GM19023 (cell line): Measurements from ENCODE around the gene ZNF672.
"Not testable (repeated sequence)": the region's sequence is repeated elsewhere in the genome, so short reads cannot be mapped to it uniquely, and the experiment has no call there.

Source experiments
- ATAC-seq: cut with Tn5 transposase; IDR thresholded peaks from one replicate; pipeline ENCODE4 v1.9.1; 2021; ENCODE audit warnings: mild to moderate bottlenecking, moderate library complexity; ENCODE audit not compliant: unreplicated experiment

ZNF672 gene

DNA sequence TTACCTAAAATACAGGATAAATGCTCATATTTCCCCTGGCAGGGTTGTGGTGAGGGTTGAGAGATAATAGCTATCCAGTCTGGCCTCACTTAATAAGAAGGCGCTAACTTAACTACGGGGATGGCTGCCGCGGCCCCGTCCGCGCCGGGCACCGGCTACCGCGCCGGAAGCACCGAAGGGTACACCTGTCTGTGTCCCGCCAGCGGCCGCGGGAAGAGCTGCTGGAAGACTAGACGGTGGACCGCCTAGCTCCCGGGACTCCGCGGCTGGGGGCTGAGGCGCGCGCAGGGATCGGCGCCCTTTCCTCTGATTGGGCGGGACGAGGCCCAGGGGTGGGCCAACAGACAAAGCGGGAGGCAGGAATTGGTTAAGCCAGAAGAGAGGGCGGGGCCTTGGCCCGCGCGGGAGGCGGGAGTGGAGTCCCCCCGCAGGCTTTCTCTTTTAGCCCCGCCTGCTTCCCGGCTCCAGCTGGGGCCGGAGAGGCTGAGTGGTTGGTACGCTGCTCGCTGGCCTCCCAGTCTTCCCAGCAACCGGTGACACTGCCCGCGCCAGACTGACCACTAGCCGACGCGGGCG lies at the start of gene ZNF672:
Gene ZNF672, plus strand, starts transcription at position 444 of the 576 bp plus-strand sequence. CDS start 9,051 bp downstream, outside the sequence.
- peak; percentile 79 for ATAC-seq

DNA sequence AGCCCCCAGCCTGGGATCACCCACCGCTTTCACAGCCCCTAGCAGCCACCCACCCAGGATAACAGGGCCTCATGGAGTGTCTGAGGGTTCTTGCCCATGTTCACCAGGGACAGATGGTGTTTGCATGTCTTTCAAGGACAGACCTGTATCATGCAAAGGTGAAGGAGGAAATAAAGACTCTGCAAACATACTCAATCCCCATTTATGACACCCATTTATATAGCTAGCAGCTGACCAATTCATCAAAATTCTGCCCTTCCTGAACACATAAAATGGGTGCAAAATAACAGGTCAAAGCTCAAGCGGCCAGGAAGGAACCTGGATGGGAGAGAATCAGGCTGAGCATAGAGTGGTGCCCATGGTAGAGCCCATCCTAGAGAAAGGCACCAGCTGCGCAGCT lies 49.7 kb upstream of the ZNF672 start:
- ATAC-seq, result no peak

DNA sequence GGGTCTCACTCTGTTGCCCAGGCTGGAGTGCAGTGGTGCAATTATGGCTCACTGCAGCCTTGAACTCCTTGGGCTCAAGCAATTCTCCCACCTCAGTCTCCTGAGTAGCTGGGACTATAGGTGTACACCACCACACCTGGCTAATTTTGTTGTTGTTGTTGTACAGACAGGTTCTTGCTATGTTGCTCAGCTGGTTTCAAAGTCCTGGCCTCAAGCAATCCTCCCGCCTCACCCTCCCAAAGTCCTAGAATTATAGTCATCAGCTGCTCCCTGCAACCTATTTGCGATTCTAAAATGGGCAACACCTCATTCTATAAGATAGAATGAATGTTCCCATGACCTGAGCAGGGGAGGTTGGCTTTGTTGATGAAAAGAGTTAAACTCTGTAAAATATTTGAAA lies 48.7 kb upstream of the ZNF672 start:
- ATAC-seq, result not testable (repeated sequence)

DNA sequence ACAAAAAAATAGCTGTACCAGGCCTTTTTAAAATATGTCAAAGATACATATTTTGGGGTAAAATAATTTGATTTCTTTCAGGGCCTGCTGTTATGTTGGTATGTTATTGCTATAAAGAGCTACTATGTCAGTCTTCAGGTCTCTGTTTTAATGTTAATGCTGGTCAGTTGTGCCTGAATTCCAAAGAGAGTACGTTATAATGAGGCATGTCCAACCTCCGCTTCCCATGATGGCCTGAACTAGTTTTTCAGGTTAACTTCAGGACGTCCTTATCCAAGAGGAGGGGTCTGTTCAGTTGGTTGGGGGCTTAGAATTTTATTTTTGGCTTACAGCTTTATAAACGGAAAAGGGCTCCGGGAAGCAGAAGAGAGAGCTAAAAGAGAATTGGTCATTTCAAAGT lies 47.6 kb upstream of the ZNF672 start:
- ATAC-seq, result no peak

DNA sequence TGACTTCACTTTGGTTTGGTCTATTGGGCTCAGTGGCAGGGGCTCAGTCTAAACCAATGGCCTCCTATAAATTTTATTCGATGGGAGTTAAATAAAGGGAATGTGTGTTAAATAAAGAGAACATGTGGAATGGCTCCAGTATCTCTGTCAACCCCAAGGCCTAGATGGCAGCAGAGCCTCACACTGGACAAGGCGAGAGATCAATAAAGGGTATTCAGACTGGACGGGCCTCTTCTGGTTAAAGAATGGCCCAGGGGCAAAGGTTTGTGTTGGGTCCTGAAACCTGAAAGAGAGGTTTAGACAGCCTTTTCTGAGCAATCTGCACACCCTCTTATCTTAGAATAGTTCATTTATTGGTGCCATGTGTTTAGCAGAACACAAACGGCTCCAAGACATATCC lies 47.0 kb upstream of the ZNF672 start:
- no peak for ATAC-seq

DNA sequence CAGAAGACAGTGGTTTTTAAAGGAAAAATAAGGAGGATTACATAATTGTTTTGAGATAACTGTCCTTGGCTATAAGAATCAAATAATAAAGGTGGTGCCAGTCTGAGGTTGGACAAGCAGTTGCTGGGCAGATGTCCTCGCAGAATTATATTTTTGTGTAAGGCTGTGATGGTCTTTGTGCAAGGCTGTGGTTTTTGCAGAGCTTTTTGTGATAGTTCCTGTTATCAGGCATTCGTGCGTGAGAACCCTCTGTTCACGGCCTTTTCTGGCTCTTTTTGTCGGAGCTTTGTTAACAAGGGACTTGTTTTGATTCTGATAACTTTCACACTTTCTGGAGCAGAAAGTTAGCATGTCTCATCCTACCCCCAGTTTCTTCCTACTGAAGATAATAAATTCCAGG lies 45.7 kb upstream of the ZNF672 start:
- no peak for ATAC-seq

DNA sequence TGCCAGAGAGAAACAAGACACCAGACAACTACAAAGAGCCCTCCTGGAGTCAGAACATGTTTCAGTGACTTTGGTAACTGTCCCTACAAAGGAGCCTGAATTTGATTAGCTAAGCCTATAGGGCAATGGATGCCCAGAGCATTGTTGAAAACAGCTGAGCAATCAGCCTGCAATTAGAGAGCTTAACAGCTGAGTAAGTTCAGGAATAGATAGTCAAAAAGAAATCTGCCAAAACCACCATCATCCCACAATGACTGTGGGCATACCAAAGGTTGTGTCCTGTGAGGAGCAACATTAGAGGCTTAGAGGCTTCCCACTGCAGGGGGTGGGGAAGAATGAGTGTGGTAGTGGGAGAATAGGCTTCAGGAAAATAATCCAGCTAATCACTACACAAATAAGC lies 44.4 kb upstream of the ZNF672 start:
- ATAC-seq, result peak; percentile 89

DNA sequence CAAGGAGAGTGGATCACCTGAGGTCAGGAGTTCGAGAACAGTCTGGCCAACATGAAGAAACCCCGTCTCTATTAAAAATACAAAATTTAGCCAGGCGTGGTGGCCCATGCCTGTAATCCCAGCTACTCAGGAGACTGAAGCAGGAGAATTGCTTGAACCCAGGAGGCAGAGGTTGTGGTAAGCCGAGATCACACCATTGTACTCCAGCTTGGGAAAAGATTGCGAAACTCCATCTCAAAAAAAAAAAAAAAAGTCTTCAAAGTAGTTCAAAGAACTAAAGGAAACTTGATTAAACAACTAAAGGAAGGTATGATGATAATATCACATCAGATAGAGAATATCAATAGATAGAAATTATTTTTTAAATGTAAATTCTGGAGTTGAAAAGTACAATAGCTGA lies 43.4 kb upstream of the ZNF672 start:
- ATAC-seq, result not testable (repeated sequence)

DNA sequence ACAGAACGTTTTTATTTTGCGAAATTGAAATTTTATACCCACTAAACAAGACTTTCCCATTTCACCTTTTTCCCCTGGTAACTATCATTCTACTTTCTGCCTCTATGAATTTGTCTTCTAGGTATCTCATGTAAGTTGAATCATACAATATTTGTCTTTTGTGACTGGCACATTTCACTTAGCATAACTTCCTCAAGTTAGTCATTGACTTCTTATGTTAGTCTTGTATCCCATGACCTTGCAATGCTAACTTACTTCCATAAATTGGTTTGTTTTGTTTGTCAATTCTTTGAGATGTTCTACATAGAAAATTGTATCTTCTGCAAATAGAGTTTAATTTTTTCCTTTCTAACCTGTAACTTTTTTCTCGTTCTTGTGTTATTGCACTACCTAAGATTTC lies 39.2 kb upstream of the ZNF672 start:
- ATAC-seq, result no peak

DNA sequence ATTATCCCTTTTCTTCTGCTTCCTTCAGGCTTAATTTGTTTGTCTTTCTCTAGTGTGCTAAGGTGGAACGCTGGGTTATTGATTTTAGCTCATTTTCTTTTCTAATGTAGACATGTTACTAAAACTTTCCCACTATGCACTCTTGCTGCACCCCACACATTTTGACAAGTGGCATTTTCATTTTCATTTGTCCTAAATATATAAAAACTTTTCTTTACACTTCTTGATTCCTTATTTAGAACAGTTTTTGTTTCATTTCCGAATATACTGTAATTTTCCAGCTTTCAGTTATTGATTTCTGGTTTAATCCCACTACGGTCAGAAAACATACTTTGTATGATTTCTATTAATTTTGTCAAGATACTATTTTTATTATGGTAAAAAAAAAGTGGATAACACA lies 37.6 kb upstream of the ZNF672 start:
- ATAC-seq, result no peak

DNA sequence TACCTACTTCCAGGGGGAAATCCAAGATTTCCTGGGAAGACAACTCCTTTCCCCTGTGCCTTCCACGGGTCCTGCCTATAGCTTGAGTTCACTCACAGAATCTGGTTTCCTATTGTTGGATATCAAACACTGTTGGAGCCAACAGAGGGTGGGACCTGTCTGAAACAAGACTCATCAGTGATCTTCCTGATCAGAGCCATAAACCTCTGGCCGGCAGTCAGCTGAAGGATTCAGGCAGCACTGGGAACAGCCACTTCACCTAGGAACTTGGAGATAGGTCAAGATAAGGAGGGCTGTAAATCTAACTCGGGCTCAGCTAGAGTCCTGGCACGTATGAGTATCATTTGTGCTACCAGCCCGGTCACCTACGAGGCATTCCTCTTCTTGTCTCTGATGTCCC lies 35.6 kb upstream of the ZNF672 start:
- no peak for ATAC-seq

DNA sequence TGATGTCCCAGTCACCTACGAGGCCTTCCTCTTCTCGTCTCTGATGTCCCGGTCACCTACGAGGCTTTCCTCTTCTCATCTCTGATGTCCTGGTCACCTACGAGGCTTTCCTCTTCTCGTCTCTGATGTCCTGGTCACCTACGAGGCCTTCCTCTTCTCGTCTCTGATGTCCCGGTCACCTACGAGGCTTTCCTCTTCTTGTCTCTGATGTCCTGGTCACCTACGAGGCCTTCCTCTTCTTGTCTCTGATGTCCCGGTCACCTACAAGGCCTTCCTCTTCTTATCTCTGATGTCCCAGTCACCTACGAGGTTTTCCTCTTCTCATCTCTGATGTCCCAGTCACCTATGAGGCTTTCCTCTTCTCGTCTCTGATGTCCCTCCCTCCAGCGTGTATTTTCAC lies 34.5 kb upstream of the ZNF672 start:
- not testable (repeated sequence) for ATAC-seq

DNA sequence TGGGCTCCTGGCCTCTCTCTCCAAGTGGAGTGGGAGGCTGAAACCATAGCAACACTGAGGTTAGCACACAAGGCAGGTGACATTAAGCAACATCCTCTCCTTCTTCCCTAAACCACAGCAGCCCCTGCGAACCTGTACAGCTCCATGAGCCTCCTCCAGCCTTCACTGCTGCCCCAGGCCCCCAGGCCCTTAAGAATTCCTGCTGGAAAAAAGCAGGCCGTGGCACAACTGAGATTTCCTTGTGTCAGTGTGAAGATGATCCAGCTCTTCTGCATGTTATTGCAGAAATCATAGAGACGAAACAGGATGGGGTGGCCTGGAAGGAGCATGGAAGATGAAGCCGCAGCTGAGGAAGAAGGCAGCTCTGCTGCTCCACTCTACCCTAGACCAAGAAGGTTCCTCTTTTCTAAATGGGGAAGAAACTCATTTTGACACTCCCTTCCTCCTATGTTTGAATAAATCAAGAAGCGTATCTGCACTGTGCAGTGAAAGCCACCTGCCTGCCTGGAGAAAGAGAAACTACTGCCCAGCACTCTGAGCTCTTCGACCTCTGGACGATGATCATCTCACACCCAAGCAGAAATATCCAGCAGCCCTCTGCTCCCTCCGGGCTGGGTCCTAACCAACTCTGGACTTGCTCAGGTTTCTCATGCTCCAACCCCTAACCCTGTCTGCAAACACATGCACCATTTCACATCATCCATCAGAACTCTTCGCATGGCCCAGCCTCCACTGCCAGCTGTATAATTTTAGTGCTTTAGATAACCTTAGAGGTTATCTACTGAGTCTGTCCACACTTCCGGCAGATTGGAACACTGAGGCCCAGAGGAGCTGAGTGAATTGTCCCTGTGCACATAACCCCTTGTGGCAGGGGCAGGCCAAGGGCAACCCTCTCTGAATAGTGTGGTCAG lies 33.0 kb upstream of the ZNF672 start:
- peak; percentile 87 for ATAC-seq

DNA sequence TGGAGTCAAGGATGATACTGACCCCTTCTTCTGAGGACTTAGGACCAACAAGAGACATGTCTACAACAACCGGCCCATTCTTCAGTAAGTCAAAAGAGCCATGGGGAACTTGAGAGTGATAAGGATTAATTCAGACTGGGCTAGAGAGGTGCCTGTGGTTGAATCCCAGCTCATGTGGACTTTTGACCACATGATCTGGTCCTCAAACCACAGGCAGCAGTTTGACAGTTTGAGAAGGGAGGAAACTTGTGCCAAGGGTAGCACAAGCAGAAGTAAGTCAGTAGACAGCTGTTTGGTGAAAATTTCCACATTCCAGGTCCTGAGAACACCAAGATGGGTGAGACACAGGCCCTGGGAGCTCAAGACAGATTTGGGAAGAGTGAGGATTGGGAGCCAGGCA lies 32.1 kb upstream of the ZNF672 start:
- ATAC-seq, result no peak

DNA sequence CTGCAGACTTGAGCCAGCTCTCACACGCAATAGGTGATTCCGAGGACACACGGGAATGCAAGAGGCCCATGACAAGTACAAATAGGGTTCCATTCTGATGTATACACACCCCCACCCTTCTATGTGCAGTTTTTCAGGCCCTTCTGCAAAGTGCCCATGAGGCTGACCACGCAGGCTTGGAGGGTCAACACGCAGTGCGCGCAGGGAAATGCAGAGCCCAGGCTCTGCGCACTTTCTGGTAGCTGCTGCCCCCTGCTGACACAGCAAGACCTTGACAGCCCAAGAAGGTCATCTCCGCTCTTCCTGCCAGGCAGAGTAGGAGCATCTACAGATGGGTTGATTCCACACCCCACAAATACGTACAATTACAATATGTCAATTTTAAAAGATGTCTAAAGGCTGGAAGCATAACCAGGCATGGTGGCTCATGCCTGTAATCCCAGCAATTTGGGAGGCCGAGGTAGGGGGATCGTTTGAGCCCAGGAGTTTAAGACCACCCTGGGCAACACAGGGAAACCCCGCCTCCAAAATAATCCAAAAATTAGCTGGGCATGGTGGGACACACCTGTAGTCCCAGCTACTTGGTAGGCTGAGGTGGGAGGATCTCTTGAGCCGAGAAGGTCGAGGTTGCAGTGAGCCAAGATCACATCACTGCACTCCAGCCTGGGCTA lies 30.8 kb upstream of the ZNF672 start:
- peak; percentile 58 for ATAC-seq

DNA sequence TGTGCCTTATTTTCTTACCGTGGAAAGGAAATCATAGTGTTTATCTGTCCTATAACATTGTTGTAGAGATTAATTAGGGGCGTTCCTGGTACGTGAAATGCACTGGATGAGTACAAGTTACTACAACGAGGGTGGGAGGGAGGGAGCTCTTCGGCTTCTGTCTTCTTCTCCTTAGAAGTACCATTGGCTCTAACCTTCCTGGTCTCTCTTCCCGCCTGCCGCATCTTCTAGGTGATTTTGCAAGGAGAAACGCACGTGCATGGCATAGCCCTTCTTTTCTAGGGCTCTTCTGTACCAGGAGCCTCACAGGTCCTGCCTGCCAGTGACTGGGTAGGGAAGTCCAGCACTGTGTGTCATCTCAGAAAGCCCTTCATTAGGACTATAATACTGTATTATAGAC lies 29.1 kb upstream of the ZNF672 start:
- ATAC-seq, result no peak

DNA sequence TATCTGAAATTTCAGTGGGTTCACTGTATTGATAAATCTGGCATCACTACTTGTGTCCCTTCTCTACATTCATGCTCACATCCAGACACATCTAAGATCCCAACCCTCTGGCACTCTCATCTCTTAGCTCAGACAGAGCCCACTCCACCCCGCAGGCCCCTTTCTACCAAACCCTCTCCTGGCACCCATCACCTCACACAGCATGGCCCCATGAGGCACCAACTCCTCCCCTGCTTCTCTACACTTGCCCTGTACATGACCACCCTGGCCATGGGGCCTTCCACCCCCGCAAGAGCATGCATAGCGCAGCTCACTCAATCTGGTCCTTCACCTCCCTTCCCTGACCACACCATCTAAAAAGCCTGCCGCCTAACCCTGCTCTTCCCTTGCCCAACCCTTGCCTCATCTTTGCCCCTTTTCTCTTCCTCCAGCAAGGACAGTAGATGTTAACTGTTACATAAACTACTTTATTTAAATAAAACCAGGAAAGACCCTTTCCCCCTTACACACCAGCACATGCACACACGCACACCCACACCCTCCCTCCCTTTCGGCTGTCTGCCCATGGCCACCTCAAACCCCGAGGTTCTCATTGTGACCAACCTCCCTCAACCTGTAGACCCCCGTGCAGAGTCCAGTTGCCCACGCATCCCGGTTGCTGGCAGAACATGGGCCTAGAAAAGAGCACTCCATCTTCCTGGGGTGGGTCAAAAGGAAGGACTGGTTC lies 27.9 kb upstream of the ZNF672 start:
- ATAC-seq, result no peak

DNA sequence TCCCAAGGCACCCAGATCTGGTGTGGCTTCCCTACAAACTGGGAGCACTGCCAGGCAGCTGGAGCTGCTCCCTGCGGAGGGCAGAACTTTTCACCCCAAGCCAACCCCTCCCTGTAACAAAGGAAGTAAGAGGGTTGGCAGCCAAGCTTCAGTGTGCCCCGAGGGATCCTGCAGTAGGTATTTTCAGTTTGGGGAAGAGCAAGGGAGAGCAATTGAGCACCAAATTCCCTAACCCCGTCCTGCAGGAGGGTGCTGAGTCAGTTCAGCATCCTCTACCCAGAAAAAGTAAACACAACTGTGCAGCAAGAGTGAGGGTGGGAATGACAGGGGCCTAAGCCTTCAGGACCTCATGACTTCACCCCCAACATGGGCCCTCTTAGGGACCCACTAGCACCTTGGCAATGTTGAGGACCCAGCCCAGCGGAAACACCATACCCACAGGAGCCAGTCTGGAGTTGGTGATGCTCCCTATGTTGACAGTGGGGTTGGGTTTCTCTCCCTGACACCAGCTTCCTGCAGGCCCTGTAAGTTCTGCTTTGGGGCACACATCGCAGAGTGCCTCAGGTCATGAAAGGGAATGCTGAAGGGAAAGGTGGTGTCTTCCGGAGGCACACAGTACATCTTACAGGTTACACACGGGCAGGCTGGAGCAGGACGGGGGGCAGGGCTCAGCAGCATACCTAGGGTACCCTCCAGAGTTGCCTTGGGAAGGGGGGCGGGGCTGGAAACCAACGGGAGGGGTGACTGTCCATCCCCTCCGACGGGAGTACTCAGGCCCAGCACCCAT lies 27.1 kb upstream of the ZNF672 start:
- ATAC-seq, result no peak

DNA sequence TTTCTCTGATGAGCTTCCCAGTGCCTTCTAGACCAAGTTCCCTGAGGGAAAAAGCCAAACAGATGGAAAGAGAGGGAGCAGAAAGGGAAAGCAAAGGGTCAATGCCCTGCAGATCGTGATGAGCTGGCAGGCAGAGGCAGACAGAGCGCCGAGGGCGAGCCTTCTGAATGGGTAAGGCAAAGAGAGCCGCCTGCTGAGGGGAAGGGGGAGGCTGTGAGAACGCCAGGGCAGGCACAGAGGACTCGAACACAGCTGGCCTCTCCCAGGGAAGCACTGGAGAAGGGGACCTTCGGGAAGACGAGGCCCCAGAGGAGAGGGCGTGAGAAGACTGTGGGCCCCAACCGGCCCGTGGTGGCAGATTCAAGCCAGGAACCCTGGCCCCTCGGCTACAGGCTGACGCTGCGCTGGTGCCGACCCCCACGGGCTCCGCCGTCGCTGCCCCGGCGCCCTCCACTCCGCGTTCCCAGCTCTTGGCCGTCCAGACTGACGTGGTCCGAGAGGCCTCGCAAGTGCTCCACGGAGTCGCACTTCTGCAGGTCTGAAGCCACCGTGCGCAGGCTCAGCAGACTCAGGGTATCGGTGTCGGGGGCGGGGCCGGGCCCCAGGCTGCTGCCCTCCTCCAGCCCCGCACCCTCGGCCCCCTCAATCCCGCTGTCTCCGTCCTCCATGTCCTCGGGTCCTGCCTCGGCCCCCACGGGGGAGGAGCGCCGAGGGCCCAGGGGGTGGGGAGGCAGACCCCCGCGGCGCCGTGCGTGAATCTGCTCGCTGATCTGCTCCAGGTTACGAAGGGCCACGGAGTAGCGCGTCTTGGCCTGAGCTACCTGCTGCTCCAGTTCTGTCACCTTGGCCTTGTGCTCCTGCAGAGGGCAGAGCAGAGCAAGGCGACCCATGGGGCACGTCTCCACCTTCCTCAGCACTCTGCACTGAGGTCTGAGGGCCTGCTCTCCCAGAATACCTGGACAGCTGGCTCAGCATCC lies 26.2 kb upstream of the ZNF672 start:
- no peak for ATAC-seq
